MCF 10A (cell line): ENCODE data around the gene CPA3. TPM values are rescaled to one million over a fixed set of nuclear protein-coding genes. Genes with fewer than 3 reads are reported as not detected.

ENCODE experiments used
- BruUV-seq: library from RNA; stranded (reverse); fragments of 400-500 nt; replicated peaks from 2 replicates; lab custom pipeline; 2021; lab: Mats Ljungman, UMichigan
- CTCF ChIA-PET: fragments of 300-600 bp; sonication (Branson Sonifier 250); formaldehyde crosslinking; extraction: SDS; loops from one replicate; lab custom pipeline; 2021; ENCODE audit warnings: antibody characterized with exemption, inconsistent platforms; lab: Yijun Ruan, JAX
- POLR2A ChIA-PET: fragments of 300-600, 350-650 bp; sonication (Branson Sonifier 250); formaldehyde crosslinking; extraction: SDS; loops from one replicate; lab custom pipeline; 2020; ENCODE audit warnings: antibody characterized with exemption, inconsistent platforms; lab: Yijun Ruan, JAX
- DNase-seq: peaks from one replicate; pipeline ENCODE4 v3.0.0-alpha.2; 2018; ENCODE audit not compliant: unreplicated experiment
- H3K27ac Mint-ChIP-seq: one replicate; pipeline ENCODE4 v1.8.0; 2022; ENCODE audit warnings: mild to moderate bottlenecking, low read depth, mixed read lengths; ENCODE audit not compliant: unreplicated experiment
- H3K27me3 Mint-ChIP-seq: one replicate; pipeline ENCODE4 v1.8.0; 2022; ENCODE audit warnings: mixed read lengths; ENCODE audit not compliant: insufficient read depth, unreplicated experiment
- H3K36me3 Mint-ChIP-seq: one replicate; pipeline ENCODE4 v1.8.0; 2022; ENCODE audit warnings: mild to moderate bottlenecking, moderate library complexity, mixed read lengths; ENCODE audit not compliant: insufficient read depth, unreplicated experiment
- H3K4me1 Mint-ChIP-seq: one replicate; pipeline ENCODE4 v1.8.0; 2022; ENCODE audit warnings: mixed read lengths; ENCODE audit not compliant: insufficient read depth, unreplicated experiment
- H3K4me3 Mint-ChIP-seq: one replicate; pipeline ENCODE4 v1.8.0; 2022; ENCODE audit warnings: mild to moderate bottlenecking, moderate library complexity, mixed read lengths; ENCODE audit not compliant: unreplicated experiment
- H3K9me3 Mint-ChIP-seq: one replicate; pipeline ENCODE4 v1.8.0; 2022; ENCODE audit warnings: mixed read lengths; ENCODE audit not compliant: unreplicated experiment
- CTCF ChIP-seq: fragments of 200-600 bp; IDR thresholded peaks from one replicate; pipeline ENCODE4 v1.8.0; 2022; ENCODE audit warnings: antibody characterized with exemption, mild to moderate bottlenecking; ENCODE audit not compliant: unreplicated experiment
- intact Hi-C: fragments of 100-400 bp; cut with micrococcal nuclease; formaldehyde crosslinking; loops from 2 replicates; pipeline ENCODE4 v1.14.1; 2022
- total RNA-seq: library from RNA; stranded (reverse); gene quantifications from 2 replicates; pipeline ENCODE4 v1.2.3, GENCODE V29; 2022

CPA3 gene
- total RNA-seq, 1 experiment from 2014 or later = not detected

DNA sequence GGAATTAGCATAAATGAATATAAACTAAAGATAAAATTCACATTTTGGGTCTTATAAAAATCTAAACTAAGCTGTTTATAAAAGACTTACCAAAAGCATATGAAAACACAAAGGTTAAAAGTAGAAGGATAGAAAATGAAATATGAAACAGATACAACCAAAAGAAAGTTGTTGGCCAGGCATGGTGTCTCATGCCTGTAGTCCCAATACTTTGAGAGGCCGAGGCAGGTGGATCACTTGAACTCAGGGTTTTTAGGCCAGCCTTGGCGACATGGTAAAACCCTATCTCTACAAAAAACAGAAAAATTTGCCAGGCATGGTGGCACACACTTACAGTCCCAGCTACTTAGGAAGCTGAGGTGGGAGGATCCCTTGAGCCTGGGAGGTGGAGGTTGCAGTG is 51.0 kb downstream of the CPA3 start:
- Mint-ChIP-seq H3K27me3 (peaks cover 86% of the 10 kb centered on the region), H3K4me3 (no peak overlapping the region), H3K36me3 (no peaks in the 10 kb centered on the region), H3K27ac (no peak overlapping the region), H3K9me3 (no peaks in the 10 kb centered on the region), H3K4me1 (no peaks in the 10 kb centered on the region)
- no peak for TF ChIP-seq CTCF
- intact Hi-C loops = no loop called here
- POLR2A ChIA-PET = no interaction called here
- BruUV-seq = no TSS peak
- CTCF ChIA-PET = interaction anchor here (0.6 to 0.8 kb wide), 2 partner anchors 197 to 356 kb away, joined by 3 to 6 read pairs; no protein-coding TSS in a partner anchor
- DNase-seq = no peak

- ChIA-PET CTCF (interaction anchor here (1.4 kb wide), 1 partner anchor 59 kb away, joined by 3 read pairs; no protein-coding TSS in a partner anchor), POLR2A (no interaction called here)
- no peak for TF ChIP-seq CTCF
- H3K36me3 Mint-ChIP-seq = no peaks in the 10 kb centered on the region
- DNase-seq = no peak
- H3K4me1 Mint-ChIP-seq = no peaks in the 10 kb centered on the region
- intact Hi-C loops = no loop called here
- no peak overlapping the region for H3K27ac Mint-ChIP-seq
- BruUV-seq = no TSS peak
- no peak overlapping the region for H3K4me3 Mint-ChIP-seq
- peaks cover 88% of the 10 kb centered on the region for H3K27me3 Mint-ChIP-seq
- no peaks in the 10 kb centered on the region for H3K9me3 Mint-ChIP-seq
These were observed 57.4 kb downstream of the CPA3 start for GRCh38 chr3:148922467-148922866.

DNA sequence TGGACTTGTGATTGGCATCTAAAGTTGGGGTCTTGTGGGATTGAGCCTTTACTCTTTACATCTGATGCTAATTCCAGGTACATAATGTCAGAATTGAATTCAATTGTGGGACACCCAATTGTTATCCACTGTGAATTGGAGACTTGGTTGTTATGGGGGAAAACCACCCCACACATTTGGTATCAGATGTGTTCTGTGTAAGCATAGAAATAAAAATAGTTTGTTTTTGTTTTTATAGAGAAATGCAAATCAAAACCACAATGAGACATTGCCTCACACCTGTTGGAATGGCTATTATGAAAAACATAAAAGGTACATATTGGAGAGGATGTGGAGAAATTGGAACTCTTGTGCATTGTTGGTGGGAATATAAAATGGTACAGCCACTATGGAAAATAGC is 58.5 kb downstream of the CPA3 start:
- intact Hi-C loops = no loop called here
- TF ChIP-seq CTCF = no peak
- H3K27me3 Mint-ChIP-seq = peaks cover 83% of the 10 kb centered on the region
- no peaks in the 10 kb centered on the region for H3K4me1 Mint-ChIP-seq
- no peak for DNase-seq
- POLR2A ChIA-PET = no interaction called here
- no peak overlapping the region for H3K4me3 Mint-ChIP-seq
- BruUV-seq = no TSS peak
- CTCF ChIA-PET = interaction anchor here (1.4 kb wide), 1 partner anchor 60 kb away, joined by 3 read pairs; no protein-coding TSS in a partner anchor
- no peaks in the 10 kb centered on the region for H3K9me3 Mint-ChIP-seq
- H3K27ac Mint-ChIP-seq = no peak overlapping the region
- H3K36me3 Mint-ChIP-seq = no peaks in the 10 kb centered on the region

DNA sequence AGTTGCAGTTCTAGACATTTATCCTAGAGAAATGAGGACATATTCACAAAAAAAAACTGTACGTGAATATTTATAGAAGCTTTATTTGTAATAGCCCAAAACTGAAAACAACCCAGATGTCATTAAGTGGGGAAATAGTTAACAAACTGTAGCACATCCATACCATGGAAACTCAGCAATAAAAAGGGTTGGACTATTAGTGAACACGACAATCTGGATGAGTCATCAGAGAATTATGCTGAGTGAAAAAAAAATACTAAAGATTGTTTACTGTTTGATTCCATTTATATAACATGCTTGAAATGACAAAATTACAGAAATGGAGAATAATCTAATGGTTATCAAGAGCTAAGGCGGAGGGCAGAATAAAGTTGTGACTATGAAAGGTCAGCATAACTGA is 59.5 kb downstream of the CPA3 start:
- H3K27ac Mint-ChIP-seq = no peak overlapping the region
- TF ChIP-seq CTCF = no peak
- no peak for DNase-seq
- intact Hi-C loops = no loop called here
- H3K9me3 Mint-ChIP-seq = no peaks in the 10 kb centered on the region
- BruUV-seq = no TSS peak
- CTCF ChIA-PET = interaction anchor here (1.0 kb wide), 1 partner anchor 63 kb away, joined by 5 read pairs; no protein-coding TSS in a partner anchor
- POLR2A ChIA-PET = no interaction called here
- no peak overlapping the region for H3K4me3 Mint-ChIP-seq
- H3K4me1 Mint-ChIP-seq = no peaks in the 10 kb centered on the region
- peaks cover 73% of the 10 kb centered on the region for H3K27me3 Mint-ChIP-seq
- H3K36me3 Mint-ChIP-seq = no peaks in the 10 kb centered on the region
